ENCODE results near the gene ASAP3. TPM values are rescaled to one million over a fixed set of nuclear protein-coding genes. Genes with fewer than 3 reads are reported as not detected.

Gene ASAP3
- total and polyA plus RNA-seq, 12 donors = 15.5 to 58.4 (median 30.4) TPM

DNA sequence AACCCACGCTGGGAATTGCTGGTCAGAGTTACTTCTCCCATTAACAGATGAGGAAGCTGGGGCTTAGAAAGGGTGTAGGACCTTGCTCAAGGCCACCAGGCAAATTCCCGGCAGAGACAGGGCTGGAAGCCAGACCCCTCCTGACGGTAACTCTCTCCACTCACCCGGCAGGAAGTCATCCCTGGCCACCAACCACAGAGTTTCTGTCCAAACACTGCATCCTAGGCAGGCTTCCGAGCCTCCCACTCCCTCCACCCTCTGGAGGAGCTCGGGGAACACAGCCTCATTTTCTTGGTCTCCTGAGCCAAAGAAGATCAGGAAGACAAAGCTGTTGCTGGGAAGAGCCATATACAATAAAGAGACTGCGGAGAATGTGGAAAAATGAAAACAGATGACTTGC is 89.3 kb downstream of the ASAP3 start:
- Histone ChIP-seq H3K27ac (peak overlapping the region; percentile 37 to 90 (median 82)), H3K9me3 (peaks cover 0 to 3% (median 0%) of the 10 kb centered on the region in 11 donors), H3K27me3 (no peaks in the 10 kb centered on the region), H3K4me3 (no peak overlapping the region), H3K4me1 (peaks cover 2 to 43% (median 27%) of the 10 kb centered on the region in 9 donors), H3K36me3 (peaks cover 0 to 16% (median 0%) of the 10 kb centered on the region in 9 donors)
- TF ChIP-seq, protein P1, sequence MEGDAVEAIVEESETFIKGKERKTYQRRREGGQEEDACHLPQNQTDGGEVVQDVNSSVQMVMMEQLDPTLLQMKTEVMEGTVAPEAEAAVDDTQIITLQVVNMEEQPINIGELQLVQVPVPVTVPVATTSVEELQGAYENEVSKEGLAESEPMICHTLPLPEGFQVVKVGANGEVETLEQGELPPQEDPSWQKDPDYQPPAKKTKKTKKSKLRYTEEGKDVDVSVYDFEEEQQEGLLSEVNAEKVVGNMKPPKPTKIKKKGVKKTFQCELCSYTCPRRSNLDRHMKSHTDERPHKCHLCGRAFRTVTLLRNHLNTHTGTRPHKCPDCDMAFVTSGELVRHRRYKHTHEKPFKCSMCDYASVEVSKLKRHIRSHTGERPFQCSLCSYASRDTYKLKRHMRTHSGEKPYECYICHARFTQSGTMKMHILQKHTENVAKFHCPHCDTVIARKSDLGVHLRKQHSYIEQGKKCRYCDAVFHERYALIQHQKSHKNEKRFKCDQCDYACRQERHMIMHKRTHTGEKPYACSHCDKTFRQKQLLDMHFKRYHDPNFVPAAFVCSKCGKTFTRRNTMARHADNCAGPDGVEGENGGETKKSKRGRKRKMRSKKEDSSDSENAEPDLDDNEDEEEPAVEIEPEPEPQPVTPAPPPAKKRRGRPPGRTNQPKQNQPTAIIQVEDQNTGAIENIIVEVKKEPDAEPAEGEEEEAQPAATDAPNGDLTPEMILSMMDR (IDR thresholded peaks at IDR 0.05) = peak in 2 of 9 donors; percentile 21 to 23
- peak; percentile 81 to 89 (median 86) for ATAC-seq
- WGBS, 2 donors = 15 to 17% methylated on average over 7 of the region's 7 CpGs
- intact Hi-C loops (cut with DNase I) = loop anchor here in 1 of 10 donors (2.0 kb wide), 1 partner anchor 26 kb away; the partner anchor contains the start of gene ZNF436
- DNase-seq = peak; percentile 76 to 86

DNA sequence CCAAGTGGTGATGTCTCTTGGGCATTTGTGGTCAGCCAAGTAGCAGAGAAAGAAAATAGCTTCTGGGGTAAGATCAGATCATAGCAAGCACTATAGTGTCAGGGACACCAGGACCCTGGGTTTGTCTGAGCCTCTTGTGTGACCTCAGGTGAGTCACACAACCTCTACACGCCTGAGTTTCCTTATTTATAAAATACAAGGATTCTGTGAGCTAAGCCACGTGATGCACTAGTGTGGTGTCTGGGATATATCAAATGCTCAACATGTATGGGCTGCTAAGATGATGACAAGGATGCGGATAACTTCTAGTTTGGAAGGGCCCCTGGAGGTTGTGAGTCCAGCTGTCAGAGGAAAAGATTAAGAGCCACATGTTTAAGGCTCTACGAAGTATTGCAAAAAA is 89.8 kb downstream of the ASAP3 start:
- WGBS, 2 donors = 26 to 42% methylated on average over 4 of the region's 4 CpGs
- Histone ChIP-seq H3K4me1 (peaks cover 2 to 43% (median 27%) of the 10 kb centered on the region in 9 donors), H3K27ac (peak overlapping the region in 9 of 10 donors; percentile 72 to 90 (median 82)), H3K36me3 (peaks cover 0 to 16% (median 0%) of the 10 kb centered on the region in 9 donors), H3K27me3 (no peaks in the 10 kb centered on the region), H3K4me3 (no peak overlapping the region), H3K9me3 (peaks cover 0 to 1% (median 0%) of the 10 kb centered on the region in 11 donors)
- ATAC-seq (peak; percentile 37 to 67 (median 64)), DNase-seq (no peak)
- TF ChIP-seq, protein P1 (IDR thresholded peaks at IDR 0.05) = no peak
- intact Hi-C loops (cut with DNase I) = loop anchor here in 1 of 10 donors (2.0 kb wide), 1 partner anchor 25 kb away; the partner anchor contains the start of gene ZNF436

DNA sequence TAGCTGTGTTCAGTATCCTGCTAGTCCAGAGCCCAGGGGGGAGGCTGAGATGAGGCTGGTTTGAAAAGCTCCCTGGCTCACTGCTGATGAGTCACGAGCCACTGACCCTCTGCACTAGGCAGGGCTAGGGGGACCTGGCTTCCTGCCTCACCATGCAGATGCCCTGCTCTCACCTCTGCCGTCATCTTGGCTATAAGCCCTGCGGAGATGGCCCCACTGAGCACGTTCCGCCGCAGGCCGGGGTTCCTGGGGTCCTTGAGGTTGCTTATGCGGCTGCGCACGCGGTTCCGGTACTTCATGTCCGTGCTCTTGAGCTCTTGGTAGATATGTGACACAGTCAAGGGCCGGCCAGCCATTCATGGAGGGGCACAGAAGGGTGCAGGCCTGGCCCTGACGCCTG is 90.3 kb downstream of the ASAP3 start:
- Histone ChIP-seq H3K9me3 (no peaks in the 10 kb centered on the region), H3K27ac (peak overlapping the region in 9 of 10 donors; percentile 72 to 90 (median 82)), H3K27me3 (no peaks in the 10 kb centered on the region), H3K4me3 (no peak overlapping the region), H3K36me3 (peaks cover 0 to 16% (median 0%) of the 10 kb centered on the region in 9 donors), H3K4me1 (peaks cover 2 to 42% (median 27%) of the 10 kb centered on the region in 9 donors)
- 36 to 60% methylated on average over 15 of the region's 15 CpGs for WGBS, 2 donors
- TF ChIP-seq, protein P1 (IDR thresholded peaks at IDR 0.05) = no peak
- intact Hi-C loops (cut with DNase I) = loop anchor here in 1 of 10 donors (2.0 kb wide), 1 partner anchor 25 kb away; the partner anchor contains the start of gene ZNF436
- DNase-seq (peak; percentile 59 to 60), ATAC-seq (peak; percentile 61 to 77 (median 72))

DNA sequence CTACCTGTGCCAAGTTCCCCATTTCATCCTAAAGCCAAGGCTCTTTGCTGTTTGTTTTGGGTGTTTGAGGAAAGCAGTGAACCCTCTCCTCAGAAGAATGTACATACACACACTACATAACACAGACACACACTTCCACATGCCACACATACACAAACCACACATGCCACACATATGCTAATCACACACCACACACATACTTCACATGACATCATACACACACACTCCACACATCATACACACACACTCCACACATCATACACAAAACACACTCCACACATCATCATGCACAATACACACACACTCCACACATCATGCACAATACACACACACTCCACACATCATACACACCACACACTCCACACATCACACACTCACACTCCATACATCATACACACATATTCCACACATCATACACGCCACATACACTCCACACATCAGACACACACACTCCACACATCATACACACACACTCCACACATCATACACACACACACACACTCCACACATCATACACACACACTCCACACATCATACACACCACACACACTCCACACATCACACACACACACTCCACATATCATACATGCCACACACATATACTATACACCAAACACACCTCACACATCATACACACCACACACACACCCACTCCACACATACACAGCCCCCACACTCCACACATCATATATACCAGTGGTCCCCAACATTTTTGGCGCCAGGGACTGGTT is 91.7 kb downstream of the ASAP3 start:
- intact Hi-C loops (cut with DNase I) = no loop called here
- ATAC-seq = peak in 1 of 8 donors; percentile 43
- 84 to 85% methylated on average over 2 of the region's 2 CpGs for WGBS, 2 donors

More for the DNA sequence above, 91.7 kb downstream of the ASAP3 start:
- Histone ChIP-seq H3K27me3 (no peaks in the 10 kb centered on the region), H3K4me1 (peaks cover 2 to 31% (median 27%) of the 10 kb centered on the region in 9 donors), H3K27ac (no peak overlapping the region), H3K4me3 (no peak overlapping the region), H3K36me3 (peaks cover 0 to 12% (median 0%) of the 10 kb centered on the region in 9 donors), H3K9me3 (no peaks in the 10 kb centered on the region)
- DNase-seq = no peak
- TF ChIP-seq, protein P1 (IDR thresholded peaks at IDR 0.05) = no peak

Measured in heart right ventricle (tissue), 16 donors.